ENCODE data around the gene SPRING1. TPM values are rescaled to one million over a fixed set of nuclear protein-coding genes. Genes with fewer than 3 reads are reported as not detected.
"Not testable (repeated sequence)": the region's sequence is repeated elsewhere in the genome, so short reads cannot be mapped to it uniquely, and the experiment has no call there.

SPRING1 gene, protein sequence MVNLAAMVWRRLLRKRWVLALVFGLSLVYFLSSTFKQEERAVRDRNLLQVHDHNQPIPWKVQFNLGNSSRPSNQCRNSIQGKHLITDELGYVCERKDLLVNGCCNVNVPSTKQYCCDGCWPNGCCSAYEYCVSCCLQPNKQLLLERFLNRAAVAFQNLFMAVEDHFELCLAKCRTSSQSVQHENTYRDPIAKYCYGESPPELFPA
- total RNA-seq (2014; rRNA removed): 33.6 and 35.9 TPM in 2 replicates
- 15.5 TPM for polyA plus RNA-seq (2012)

DNA sequence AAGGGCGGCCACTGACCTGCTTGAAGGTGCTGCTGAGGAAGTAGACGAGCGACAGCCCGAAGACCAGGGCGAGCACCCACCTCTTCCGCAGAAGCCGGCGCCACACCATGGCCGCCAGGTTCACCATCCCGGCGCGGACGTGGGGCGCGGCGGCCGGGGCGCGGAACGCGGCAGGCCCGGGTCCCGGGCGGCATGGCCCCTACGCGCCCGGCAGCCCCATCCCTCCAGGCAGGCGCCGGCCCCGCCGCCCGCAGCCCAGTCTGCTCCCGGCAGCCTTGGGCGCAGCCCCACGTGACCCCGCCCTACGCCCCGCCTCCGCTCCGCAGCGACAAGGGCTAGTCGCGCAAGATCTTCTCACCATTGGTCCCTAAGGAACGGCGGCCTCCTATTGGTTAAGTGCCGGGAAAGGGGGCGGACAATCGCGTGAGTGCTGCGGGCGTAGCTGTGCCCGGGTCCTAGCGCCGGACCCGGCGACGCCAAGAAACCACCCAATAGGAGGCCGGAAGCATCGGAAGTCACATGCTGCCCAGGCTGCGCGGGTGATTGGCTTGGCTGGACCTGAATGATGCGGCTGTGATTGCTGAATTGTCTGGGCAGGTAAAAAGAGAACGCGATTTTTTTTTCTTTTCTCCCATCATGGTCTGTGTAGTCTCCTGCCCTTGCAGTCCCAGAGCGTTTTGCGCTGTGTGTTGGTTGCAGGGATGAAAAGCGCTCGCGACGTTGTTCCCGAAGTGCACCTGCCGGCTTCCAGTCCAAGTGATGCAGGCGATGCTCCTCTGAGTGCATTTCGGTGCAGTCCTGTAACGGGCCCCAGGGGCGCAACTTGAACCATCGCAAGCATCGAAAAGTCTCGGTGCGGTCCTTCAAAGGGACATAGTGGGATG, at the start of gene SPRING1, which contains the start of gene RNFT2:
SPRING1 (minus strand) TSS at position 296 of the 884 bp plus-strand sequence; CDS start at position 127, 169 bp downstream.
RNFT2 (plus strand) TSS at position 542 of the 884 bp plus-strand sequence. CDS start 2,183 bp downstream, outside the sequence.
- DNase-seq (ENCODE audit: low read depth): peak; percentile 98

DNA sequence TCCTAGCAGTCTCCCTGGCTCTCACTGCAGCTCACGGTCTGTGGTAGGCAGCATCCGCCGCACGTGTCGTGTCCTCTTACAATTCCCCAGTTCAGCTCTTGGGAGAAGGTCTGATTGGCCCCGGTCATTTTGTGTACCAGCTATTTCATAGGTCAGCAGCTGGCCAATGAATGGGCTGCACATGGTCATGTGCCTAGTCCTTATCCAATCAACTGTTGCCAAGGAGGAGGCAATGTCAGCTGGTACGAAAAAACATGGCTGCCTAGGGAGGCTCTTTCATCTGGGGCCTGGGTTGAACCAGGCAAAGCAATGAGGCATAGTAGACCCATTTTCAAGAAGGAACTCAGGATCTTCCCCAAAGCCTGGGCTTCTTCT, 46.4 kb upstream of the SPRING1 start:
- DNase-seq (ENCODE audit: low read depth): peak; percentile 15

DNA sequence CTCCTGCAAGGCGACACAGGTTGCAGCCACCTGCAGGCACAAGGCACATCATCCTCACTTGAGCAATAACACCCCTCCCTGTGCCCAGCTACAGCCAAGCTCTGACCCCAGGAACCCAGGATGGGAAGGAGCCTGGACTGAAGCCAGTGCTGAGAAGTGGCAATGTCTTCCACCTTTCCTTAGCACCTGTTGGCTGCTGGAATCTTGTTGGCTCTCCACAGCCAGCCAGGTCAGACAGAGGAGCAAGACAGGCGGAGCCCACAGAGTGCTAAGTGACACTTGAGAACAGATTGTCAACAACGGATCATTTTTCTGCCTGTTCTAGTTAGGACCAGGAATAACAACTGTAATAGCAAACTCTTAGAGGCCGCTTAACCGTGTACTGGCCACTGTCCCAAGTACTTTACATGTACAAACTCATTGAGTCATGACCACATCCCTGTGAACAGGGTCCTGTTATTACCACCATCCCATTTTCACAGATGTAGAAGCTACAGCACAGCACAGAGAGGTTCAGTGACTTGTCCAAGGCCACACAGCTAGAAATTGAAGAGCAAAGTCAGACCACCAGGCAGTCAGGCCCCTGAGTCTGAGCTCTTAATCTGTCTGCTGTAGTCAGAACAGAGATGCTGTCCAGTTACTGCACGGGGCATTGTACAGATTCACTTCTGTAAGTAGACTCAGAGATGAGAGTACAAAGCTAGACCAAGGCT, 45.8 kb upstream of the SPRING1 start:
- peak; percentile 7 for DNase-seq (ENCODE audit: low read depth)

DNA sequence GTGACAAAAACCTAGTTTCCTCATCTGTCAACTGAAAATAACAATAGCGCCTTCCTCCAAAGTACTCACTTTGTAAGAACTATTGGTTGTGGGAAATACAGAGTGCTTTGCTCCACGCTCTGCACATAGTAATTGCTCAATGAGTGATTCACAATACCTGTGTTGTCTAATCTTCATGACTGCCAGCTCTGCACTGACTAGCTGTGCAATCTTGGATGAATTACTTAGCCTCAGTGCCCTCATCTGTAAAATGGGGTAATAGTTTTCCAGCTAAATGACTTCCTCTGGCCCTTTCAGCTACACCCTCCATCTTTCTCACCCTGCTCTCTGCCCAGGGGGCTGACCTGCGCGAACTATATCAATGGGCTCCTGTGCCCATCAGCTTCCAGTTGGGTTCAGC, 43.1 kb upstream of the SPRING1 start:
- DNase-seq (ENCODE audit: low read depth): no peak

DNA sequence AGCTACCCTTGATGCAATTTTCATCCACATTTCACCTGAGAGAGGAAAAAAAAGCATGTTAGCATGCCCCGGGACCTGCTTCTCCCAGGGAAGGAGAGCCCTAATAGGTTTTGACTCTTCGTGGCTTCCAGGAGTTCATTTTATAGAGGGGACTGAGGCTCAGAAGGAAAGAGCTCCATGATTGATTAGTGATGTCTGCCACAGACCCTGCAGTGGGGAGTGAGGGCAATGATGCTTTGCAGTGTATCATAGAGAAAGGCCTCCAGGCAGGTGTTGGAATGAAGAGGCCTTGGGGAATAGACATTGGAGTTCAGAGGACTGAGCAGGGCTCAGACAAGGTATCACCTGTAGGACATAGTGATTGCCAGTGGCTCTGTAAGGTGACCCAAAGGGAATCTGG, 41.7 kb upstream of the SPRING1 start:
- no peak for DNase-seq (ENCODE audit: low read depth)

DNA sequence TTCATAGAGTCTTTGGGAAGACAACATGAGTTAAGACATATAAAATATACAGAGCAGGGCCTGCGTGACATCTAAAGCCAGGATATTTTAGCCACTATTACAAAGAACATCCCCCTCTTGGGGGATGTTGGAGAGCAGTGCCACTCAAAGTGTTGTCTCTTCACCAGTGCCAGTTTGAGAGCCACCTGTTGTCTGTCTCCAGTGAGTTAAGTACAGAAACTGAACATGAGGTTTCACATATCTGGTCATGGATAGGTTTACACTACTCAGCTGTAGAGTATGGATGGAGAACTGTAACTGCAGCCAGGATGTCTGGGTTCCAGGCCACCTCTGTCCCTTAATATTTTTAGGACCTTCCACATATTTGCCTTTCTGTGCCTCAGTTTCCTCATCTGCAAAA, 39.4 kb upstream of the SPRING1 start:
- DNase-seq (ENCODE audit: low read depth): no peak

DNA sequence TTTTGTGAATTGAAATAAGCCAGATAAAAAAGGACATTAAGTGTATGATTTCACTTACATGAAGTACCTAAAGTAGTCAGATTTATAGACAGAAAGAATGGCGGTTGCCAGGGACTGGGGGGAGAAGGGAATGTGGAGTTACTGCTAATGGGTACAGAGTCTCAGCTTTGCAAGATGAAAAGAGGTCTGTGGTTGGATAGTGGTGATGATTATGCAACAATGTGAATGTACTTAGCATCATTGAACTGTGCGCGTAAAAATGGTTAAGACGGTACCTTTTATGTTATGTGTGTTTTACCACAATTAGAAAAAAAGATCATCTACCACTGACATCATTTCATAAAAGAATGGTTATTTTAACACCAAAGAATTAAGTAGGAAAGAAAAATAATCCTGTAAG, 36.2 kb upstream of the SPRING1 start:
- DNase-seq (ENCODE audit: low read depth): no peak

DNA sequence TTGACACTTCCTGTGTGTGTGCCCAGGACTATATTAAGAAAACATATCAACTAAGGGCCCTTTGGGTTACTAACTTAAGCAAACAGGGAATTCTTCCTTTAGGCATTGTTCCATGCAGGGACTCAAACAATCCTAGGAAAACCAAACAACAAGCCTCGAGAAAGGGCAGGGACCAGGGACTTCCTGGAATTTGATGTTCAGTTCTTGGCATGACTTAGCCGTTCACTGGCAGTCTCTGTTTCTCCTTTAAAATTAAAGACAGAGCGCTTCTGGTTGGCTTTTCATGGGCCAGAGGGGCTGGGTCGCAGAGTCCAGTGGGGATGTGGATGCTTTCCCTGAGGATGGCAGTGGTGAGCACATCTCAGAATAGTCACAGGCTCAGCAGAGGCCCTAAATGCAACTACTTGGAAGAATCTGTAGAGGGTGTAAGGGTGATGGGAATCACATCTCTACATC, 35.4 kb upstream of the SPRING1 start:
- DNase-seq (ENCODE audit: low read depth): no peak

DNA sequence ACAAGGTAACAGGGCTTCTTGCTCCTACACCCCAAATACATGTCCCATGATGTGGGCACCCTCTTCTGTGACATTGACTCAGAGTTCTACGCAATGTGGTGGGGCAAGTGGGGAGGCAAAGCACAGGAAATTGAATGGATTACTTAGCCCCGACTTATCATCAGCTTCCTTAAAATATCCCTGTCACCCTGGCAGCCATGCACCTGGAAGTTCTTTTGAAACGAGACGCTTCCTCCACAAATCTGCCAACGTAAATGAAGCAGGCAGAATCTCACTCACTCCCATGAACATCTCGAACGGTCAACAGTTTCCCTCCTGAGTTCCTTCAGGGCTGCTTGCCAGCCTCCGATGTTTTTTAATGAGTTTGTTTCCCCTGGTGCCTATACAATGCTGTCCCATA, 33.8 kb upstream of the SPRING1 start:
- DNase-seq (ENCODE audit: low read depth): no peak

DNA sequence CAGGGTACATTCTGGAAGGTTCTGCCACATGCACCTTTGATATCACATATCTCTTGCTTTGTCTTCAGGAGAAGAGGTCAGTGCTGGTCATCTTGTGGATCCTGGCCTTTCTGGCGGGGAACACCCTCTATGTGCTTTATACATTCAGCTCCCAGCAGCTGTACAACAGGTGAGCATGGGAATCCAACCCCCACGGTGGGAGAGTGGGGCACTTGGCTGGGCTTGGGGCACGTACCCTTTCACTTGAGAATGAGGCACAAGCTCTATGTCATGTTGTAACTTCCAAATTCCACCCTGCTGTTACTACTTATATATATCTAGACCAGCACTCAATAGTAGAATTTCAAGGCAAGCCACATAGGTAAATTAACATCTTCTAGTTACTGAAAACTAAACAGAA, 28.9 kb upstream of the SPRING1 start:
- DNase-seq (ENCODE audit: low read depth): no peak

DNA sequence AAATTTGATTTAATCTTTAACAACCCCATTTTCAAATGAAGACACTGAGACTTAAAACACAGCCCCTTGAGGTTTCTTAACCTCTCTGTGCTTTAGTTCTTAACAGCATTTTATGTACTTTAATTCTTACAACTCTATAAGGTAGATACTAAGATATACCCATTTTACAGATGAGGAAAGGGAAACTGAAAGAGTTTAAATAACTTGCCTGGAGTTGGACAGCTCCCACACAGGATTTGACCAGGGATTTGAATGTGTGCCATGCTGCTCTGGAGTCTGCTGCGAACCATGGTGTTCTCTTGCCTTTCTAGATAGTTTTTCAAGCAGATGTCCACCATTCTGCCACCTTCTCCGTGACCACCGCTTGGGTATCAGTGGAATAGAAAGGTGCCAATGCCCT, 28.4 kb upstream of the SPRING1 start:
- DNase-seq (ENCODE audit: low read depth): no peak

DNA sequence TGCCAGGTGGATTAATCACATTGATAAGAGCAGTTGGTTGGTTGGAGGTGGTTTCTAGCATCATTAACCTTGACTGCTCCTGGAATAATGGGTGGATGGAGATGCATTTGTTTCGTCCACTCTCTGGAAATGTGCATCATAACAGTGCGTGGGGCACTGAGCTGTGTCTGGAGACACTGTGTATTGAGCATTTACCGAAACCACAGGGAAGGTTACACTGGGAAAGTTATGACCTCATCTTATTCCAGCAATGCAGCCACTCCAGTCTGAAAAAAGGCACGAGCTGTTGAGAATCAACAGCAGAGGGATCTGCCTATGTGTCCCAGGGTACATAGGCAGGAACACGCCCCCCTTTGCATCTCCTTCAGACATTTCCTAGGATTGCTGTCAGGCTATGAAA, 27.4 kb upstream of the SPRING1 start:
- no peak for DNase-seq (ENCODE audit: low read depth)

DNA sequence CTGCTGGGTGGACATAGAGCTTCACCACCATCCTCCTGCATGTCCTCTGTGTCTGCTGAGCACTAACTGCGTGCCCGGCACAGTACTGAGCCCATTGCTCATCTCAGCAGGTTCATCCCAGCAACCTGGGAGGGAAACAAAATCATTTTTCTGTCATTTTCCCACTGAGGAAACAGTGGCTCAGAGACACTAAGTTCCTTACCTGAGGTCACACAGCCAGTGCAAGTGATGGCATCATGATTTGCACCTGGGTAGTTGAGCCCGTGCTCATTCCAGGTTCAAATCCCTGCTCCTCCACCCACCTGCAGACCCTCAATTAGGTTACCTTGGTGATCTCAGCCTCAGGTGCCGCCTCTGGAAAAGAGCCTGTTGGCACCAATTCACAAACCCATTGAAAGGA, 23.6 kb upstream of the SPRING1 start:
- DNase-seq (ENCODE audit: low read depth): no peak

DNA sequence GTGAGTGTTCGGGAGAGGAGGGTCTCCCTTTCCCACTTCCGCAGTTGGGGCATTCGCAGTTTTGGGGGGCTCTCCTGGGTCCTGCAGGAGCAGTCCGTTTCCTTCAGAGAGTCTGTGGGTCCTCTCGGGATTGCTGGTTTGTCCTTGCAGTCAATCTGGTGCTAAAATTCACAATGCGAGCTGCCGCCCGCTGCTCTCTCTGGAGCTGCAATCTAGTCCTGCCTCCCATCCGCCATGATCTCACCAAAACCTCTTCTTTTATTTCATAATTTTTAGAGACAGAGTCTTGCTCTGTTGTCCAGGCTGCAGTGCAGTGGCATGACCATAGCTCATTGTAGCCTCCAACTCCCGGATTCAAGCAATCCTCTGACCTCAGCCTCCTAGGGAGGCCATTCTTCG, 22.8 kb upstream of the SPRING1 start:
- no peak for DNase-seq (ENCODE audit: low read depth)

DNA sequence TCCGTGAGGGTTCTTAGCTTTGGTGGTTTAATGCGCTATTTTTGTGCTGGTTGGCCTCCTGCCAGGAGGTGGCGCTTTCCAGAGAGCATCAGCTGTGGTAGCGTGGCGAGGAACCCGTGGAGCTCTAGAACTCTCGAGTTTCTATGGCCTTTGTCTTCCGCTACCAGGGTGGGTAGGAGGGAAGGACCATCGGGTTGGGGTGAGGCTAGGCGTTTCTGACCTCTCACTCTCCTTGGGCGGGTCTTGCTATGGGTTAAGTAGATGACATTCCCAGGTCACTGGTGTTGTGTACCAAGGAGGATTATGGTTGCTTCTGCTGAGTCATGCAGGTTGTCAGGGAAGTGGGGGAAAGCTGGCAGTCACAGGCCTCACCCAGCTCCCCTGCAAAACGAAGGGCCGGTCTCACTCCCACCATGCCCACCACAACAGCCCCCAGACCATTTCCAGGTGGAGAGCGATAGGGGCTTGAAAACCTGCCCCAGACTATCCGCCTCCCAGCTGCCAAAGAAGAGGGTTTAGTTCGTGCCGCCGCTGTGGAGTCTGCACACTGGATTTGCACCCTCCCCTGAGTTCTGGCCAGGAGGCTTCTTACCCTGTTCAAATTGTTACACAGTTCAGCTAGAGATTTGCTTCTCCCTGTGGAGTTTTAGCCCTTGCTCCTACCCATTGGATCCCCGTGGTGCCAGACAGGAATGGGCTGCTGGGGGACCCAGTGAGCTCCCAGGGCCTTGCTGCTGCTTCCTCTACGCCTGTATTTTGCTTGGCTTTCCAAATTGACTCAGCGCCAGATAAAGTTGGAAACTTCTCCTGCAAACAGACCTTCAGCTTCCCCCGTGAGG, 22.1 kb upstream of the SPRING1 start:
- DNase-seq (ENCODE audit: low read depth): no peak

DNA sequence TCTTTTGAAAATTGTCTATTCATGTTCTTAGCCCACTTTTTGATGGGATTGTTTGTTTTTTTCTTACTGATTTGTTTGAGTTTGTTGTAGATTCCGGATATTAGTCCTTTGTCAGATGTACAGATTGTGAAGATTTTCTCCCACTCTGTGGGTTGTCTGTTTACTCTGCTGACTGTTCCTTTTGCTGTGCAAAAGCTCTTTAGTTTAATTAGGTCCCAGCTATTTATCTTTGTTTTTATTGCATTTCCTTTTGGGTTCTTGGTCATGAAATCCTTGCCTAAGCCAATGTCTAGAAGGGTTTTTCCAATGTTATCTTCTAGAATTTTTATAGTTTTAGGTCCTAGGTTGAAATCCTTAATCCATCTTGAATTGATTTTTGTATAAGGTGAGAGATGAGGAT, 16.9 kb upstream of the SPRING1 start:
- DNase-seq (ENCODE audit: low read depth): not testable (repeated sequence)

DNA sequence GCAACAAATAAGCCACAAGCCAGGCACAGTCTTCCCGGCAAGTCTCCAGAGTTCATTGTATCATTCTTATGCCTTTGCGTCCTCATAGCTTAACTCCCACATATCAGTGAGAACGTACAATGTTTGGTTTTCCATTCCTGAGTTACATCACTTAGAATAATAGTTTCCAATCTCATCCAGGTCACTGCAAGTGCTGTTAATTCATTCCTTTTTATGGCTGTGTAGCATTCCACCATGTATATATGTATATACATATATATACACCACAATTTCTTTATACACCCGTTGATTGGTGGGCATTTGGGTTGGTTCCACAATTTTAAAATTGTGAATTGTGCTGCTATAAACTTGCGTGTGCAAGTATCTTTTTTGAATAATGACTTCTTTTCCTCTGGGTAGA, 16.2 kb upstream of the SPRING1 start:
- DNase-seq (ENCODE audit: low read depth): not testable (repeated sequence)

DNA sequence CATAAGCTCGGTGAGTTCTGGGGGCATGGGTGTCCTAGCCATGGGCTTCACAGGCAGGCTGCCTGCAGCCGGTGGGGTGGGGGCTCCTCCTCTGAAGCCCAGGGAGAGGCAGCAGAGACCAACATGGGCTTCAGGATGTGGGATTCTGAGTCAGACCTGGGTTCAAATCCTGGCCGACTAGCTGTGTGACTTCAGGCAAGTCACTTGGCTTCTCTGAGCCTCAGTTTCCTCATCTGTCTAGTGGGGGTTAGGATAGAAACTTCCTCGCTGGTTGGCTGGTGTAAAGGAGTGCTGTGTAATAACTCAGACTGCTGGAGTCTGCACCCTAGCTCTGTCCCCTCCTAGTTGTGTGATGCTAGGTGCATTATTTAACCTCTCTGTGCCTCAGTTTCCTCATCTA, 12.4 kb upstream of the SPRING1 start:
- no peak for DNase-seq (ENCODE audit: low read depth)

DNA sequence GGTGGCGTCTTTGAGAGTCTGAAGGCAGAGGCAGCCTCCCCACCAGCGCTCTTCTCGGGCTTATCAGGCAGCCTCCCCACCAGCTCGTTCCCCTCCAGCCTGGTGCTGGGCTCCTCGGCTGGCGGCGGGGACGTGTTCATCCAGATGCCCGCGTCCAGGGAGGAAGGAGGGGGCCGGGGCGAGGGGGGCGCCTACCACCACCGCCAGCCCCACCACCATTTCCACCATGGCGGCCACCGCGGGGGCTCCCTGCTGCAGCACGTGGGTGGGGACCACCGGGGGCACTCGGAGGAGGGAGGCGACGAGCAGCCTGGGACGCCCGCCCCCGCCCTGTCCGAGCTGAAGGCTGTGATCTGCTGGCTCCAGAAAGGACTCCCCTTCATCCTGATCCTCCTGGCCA, 12.0 kb upstream of the SPRING1 start:
- no peak for DNase-seq (ENCODE audit: low read depth)

DNA sequence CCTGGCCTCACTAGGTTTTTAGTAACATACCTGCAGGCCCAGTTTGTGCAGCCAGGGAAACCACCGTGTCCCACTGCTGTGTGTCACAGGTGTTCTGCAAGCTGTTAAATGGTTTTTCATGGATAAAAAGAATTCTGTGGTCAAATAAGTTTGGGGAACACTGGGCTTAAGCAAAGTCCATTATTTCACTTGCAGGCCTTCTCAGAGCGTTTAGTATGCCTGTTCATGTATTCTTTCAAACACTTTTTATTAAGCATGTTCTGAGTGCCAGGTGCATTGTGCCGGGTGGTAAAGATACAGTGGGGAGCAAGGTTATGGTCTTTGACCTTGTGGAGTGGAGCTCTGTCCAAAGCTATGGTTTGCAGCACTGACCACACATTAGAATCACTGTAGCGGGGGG, 7.7 kb upstream of the SPRING1 start:
- no peak for DNase-seq (ENCODE audit: low read depth)

DNA sequence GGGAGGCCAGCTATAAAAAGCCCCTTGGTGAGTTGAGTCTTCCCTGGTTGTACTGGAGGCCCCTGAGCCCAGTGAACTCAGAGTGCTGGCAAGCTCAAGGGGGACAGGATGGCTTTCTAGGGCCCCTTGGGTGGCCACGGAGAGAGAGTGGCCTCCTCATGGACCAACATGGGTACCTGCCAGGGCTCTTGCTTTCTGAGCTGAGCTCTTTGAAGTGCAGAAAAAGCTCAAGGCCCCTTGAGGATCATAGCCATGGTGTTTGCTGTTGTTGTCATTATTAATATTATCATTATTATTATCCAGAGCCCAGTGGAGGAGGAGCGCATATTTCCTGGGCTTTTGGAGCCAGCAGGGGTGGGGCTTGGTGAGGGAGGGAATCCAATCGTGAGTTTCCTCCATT, 6.9 kb upstream of the SPRING1 start:
- no peak for DNase-seq (ENCODE audit: low read depth)

Measured in LHCN-M2 (cell line).